ENCODE results near the gene SLITRK4.

The SLITRK4 gene, protein sequence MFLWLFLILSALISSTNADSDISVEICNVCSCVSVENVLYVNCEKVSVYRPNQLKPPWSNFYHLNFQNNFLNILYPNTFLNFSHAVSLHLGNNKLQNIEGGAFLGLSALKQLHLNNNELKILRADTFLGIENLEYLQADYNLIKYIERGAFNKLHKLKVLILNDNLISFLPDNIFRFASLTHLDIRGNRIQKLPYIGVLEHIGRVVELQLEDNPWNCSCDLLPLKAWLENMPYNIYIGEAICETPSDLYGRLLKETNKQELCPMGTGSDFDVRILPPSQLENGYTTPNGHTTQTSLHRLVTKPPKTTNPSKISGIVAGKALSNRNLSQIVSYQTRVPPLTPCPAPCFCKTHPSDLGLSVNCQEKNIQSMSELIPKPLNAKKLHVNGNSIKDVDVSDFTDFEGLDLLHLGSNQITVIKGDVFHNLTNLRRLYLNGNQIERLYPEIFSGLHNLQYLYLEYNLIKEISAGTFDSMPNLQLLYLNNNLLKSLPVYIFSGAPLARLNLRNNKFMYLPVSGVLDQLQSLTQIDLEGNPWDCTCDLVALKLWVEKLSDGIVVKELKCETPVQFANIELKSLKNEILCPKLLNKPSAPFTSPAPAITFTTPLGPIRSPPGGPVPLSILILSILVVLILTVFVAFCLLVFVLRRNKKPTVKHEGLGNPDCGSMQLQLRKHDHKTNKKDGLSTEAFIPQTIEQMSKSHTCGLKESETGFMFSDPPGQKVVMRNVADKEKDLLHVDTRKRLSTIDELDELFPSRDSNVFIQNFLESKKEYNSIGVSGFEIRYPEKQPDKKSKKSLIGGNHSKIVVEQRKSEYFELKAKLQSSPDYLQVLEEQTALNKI

DNA sequence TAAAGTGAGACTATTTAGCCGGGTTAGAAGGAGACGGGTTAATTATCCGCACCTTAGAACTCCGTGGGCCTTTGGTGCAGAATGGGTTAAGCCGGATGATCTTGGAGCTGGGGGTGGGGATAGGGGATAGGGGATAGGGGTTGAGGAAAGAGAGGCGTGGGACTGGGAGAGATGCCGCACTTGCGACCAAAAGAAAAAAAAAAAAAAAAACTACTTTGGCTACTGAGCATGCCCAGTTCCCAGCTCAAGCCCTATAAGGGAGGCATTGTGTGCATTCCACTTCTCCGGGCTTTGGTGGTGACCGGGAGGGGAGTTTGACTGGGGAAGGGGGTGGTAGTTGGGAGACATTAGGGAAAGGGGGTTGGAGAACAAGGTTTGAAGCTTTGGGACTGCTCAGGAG, at the start of gene SLITRK4:
Gene SLITRK4 (minus strand): TSS at position 187 of the 400 bp plus-strand sequence. CDS start 4,993 bp downstream, outside the sequence.
- no peak for DNase-seq (ENCODE audit: low read depth in 1 of 2, low spot score in 1 of 2)

- no peak for DNase-seq (ENCODE audit: low read depth in 1 of 2, low spot score in 1 of 2)
Observed at GRCh38 chrX:143683486-143683885, 47.6 kb upstream of the SLITRK4 start.

- no peak for DNase-seq (ENCODE audit: low read depth in 1 of 2, low spot score in 1 of 2)
Observed at GRCh38 chrX:143674926-143675325, 39.0 kb upstream of the SLITRK4 start.

DNA sequence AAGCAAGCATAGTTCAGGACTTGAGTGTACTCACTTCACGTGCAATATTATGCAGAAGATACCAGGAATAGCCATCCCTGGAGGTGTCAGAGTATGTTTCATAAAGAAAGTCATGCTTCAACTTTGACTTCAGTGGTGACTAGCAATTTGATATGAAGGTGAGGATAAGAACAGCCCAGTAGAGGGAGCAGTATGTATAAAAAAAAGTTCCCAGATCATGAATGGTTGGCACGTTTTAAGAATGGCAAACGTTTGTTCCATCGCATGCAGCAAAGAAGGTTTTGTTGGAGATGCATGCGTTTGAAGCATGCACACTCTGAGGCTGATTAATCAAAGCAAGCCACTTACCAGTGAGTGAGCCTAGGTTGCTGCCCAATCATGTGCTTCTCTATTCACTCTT, 33.5 kb upstream of the SLITRK4 start:
- DNase-seq (ENCODE audit: low read depth in 1 of 2, low spot score in 1 of 2) = no peak

- no peak for DNase-seq (ENCODE audit: low read depth in 1 of 2, low spot score in 1 of 2)
Observed at GRCh38 chrX:143664302-143664701, 28.4 kb upstream of the SLITRK4 start.

- DNase-seq (ENCODE audit: low read depth in 1 of 2, low spot score in 1 of 2) = no peak
Observed at GRCh38 chrX:143663755-143664154, 27.9 kb upstream of the SLITRK4 start.

GRCh38 chrX:143661286-143661685, 25.4 kb upstream of the SLITRK4 start:
- DNase-seq (ENCODE audit: low read depth in 1 of 2, low spot score in 1 of 2) = no peak

DNA sequence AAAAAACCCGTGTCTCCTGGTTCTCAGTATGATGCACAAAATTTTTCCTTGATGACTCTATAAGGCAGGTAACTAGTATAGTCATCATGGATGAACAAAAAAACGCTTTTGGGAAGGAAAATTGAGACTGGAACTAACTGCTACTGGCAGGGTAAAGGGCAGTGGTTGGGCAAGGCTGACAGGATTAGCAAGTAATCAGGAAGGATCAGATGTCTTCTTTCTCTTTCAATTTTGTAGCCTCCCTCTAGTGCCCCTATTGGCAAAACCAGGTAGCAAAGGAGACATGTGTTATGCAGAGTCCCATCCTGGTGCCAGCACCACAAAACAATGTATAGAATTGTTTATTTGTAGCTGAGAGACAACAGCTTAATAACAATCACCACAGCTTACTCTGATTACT, 12.8 kb upstream of the SLITRK4 start:
- DNase-seq (ENCODE audit: low read depth in 1 of 2, low spot score in 1 of 2) = no peak

- DNase-seq (ENCODE audit: low read depth in 1 of 2, low spot score in 1 of 2) = no peak
Observed at GRCh38 chrX:143642426-143642825, 6.5 kb upstream of the SLITRK4 start.

DNA sequence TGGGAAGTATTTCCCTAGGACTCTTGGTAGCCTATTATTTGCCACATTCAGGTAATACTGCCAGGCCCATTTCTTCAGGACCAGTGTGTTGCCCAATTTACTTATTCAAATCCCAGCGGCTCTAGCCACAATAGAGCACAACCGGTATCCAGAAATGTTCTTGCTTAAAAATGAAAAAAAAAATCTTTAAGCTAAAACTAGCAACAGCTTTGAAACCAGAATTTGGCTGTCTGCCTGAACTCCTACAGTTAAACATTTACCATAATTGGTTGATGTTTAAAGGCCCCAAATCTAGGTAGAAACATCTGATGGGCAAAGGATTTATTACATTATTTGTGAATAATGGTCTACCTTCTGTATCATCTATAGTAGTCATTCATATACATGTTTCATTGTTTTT, 930 bp upstream of the SLITRK4 start:
- DNase-seq (ENCODE audit: low read depth in 1 of 2, low spot score in 1 of 2) = no peak

GRCh38 chrX:143634663-143635455, 1.0 kb downstream of the SLITRK4 start:
- DNase-seq (ENCODE audit: low read depth in 1 of 2, low spot score in 1 of 2) = no peak

DNA sequence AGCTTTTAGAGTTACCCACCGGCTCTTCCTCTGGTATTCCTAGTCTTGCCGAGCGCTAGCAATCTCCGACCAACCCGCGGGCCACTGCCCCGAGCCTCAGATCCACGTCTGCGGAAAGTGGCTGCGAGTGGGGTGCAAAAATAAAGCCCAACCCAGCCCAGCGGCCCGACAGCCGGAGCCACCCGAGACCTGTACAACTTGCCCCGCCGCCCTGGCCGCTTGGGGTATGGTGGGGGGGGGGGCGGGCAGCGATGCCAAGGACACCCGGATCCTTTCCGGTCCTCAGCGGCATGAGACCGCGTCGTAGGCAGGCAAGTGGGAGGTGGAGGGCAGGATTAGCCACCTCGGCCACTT, 1.6 kb downstream of the SLITRK4 start:
- no peak for DNase-seq (ENCODE audit: low read depth in 1 of 2, low spot score in 1 of 2)

DNA sequence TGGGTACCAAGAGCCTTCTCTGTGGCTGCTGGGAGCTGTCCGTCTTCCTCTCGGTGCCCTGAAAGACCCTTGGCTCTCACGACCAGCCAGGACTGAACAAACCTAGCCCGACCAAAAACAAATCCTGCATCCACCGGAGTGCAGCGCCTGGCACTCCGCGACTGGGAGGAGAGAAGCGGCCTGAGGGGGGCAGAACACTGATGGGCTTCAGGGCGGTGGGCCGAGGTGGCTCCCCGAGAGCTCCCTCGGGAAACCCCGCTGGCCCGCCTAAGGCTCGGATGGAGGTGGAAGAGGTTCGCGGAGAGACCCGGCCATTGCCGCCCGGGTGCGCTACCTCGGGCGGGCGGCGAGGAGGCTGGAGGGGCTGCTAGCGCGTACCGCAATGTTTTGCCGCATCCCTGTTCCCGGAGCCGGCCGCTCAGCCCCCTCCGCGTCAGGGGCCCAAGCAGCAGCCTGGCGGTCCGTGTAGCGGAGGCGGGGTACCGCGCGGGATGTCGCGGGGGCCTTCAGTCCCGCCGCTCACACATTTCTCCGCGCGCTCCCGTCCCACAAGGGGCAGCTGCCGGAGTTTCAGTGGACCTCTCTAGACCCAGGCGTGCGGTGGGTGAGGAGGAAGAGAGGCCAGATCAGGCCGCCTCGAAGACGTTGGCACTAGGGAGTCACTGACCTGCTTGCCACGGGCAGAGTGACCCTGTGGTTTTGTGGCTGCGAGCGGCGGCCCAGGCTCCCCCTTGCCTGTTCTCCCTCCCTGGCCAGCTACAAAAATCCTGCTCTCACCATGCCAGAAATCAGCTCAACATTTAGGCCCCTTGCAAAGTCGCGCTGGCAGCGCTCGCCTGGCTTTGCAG, 2.2 kb downstream of the SLITRK4 start:
- no peak for DNase-seq (ENCODE audit: low read depth in 1 of 2, low spot score in 1 of 2)

DNA sequence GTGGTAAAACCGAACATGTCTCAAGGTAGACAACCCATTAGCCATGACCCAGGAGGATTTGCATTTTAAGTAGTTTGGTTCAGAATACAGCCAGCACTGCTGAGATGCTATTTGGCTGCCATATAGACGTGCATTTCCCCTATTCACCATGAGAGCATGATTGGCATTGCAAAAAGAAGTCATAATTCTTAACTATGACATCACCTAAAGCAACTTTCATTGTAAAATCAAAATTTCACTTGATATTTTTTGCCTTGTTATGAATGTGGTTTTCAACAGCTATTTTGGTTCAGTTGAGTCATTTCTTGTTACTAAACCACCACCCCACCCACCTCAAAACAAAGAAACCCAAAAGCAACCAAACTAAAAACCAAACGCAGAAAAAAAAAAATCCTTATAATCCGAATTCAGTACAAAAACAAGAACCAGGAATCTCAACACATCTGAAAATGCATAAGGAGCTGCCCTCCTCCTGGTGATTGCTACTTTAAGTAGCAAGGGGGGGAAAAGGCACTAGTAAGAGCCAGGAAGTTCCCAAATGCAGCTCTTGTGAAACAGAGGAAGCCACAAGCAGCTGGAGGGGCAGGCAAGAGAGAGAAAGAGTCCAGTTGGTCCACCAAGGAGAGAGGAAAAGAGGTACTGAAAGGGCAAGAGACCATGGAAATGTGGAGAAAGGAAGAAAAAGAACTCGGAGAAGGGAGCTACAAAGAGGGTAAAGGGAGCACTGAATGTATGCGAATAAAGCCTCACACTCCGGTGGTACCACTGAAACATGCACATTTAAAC, 3.1 kb downstream of the SLITRK4 start:
- DNase-seq (ENCODE audit: low read depth in 1 of 2, low spot score in 1 of 2) = no peak

- no peak for DNase-seq (ENCODE audit: low read depth in 1 of 2, low spot score in 1 of 2)
Observed at GRCh38 chrX:143623657-143624056, 12.2 kb downstream of the SLITRK4 start.

DNA sequence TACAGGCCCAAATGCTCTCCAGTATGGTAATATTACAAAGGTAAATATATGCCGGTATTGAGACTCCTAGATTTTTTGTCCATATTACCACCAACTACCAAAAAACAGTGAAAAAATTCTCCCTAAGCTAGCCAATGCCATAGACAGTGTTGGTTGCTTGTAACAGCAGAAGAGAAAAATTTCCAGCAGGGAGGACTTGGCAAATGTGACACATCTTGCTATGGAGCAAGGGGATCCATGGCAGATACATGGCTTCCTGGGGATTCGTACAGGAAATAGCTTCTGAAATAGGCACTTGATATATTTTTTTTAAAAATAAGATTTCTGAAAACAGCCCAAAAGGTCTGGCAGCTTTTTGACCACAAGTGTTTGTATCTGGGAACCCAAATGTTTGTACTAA, 14.6 kb downstream of the SLITRK4 start:
- DNase-seq (ENCODE audit: low read depth in 1 of 2, low spot score in 1 of 2) = no peak

DNA sequence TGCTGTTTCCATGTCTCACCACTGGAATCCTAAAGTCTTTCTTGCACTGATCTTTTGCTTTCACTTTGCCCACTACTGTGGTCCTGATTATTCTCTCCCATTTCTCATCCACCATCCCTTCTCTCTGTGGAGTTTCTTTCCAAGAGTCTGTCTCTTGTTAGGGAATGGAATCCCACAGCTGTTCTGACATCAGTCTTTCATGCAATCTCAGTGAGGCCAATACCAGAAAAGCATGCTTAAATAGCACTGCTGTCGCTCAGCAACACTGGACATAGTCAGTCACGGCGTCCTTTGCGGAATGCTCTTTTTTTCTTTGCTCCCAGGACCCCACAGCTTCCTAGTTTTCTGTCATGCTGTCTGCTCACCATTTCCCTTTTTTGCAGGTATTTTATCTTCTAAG, 20.1 kb downstream of the SLITRK4 start:
- no peak for DNase-seq (ENCODE audit: low read depth in 1 of 2, low spot score in 1 of 2)

GRCh38 chrX:143601809-143602208, 34.1 kb downstream of the SLITRK4 start:
- DNase-seq (ENCODE audit: low read depth in 1 of 2, low spot score in 1 of 2) = no peak

- no peak for DNase-seq (ENCODE audit: low read depth in 1 of 2, low spot score in 1 of 2)
Observed at GRCh38 chrX:143581240-143581639, 54.7 kb downstream of the SLITRK4 start.

DNA sequence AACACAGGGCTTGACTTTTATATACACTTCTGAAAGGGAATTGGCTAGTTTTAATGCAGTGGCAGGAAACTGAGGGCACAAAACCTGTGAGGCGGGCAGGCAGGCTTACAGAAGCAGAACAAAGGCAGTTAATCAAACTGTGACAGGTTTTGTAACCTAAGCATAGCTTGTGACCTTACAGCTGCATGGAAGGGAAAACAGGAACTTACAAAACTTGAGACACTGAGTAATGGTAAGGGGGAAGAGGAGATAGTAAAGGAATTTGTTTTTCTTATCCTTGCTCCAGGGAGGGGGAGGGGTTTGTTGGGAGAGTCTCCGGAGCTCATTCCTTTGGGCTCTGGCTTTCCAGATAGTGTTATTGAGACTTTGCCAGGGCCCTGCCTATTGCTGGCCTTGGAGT, 55.6 kb downstream of the SLITRK4 start:
- DNase-seq (ENCODE audit: low read depth in 1 of 2, low spot score in 1 of 2) = no peak

Measured in stimulated activated CD4-positive, alpha-beta T cell treated with anti-CD3 and anti-CD28 coated beads, Interleukin-15, amount 100 ng/mL, for 1 hour (primary cell).